GM19193 (cell line): ENCODE data around the gene ASIC4.

ENCODE experiments used
- POLR2A ChIP-seq: IDR thresholded peaks from 4 replicates; pipeline ENCODE4 v1.6.1; 2011; ENCODE audit not compliant: insufficient read depth, insufficient read length; ENCODE audit errors: extremely low read depth

ASIC4 gene

GRCh38 chr2:219563271-219563928, 49.1 kb downstream of the ASIC4 start:
- no peak for TF ChIP-seq POLR2A

GRCh38 chr2:219565130-219566080, 51.1 kb downstream of the ASIC4 start:
- TF ChIP-seq POLR2A: no peak

GRCh38 chr2:219566640-219567039, 52.4 kb downstream of the ASIC4 start:
- no peak for TF ChIP-seq POLR2A

GRCh38 chr2:219567131-219567530, 52.8 kb downstream of the ASIC4 start:
- no peak for TF ChIP-seq POLR2A

GRCh38 chr2:219567791-219568361, 53.6 kb downstream of the ASIC4 start:
- TF ChIP-seq POLR2A: no peak

- no peak for TF ChIP-seq POLR2A
These were observed 54.8 kb downstream of the ASIC4 start for GRCh38 chr2:219569041-219569440.

- TF ChIP-seq POLR2A: no peak
These were observed 55.4 kb downstream of the ASIC4 start for GRCh38 chr2:219569635-219570034.

- TF ChIP-seq POLR2A: no peak
These were observed 56.1 kb downstream of the ASIC4 start for GRCh38 chr2:219570194-219570923.

GRCh38 chr2:219570924-219571310, 56.6 kb downstream of the ASIC4 start:
- no peak for TF ChIP-seq POLR2A

GRCh38 chr2:219571311-219572236, 57.3 kb downstream of the ASIC4 start, which contains the start of gene OBSL1:
TSS of gene OBSL1 (minus strand) at chr2:219571539. CDS start at chr2:219571232, 307 bp downstream.
- no peak for TF ChIP-seq POLR2A

- no peak for TF ChIP-seq POLR2A
These were observed 58.1 kb downstream of the ASIC4 start, which contains the start of gene INHA for GRCh38 chr2:219572237-219573001. TSS of gene INHA (plus strand) at chr2:219572310. CDS start at chr2:219572375, 65 bp downstream.

- TF ChIP-seq POLR2A: no peak
These were observed 58.9 kb downstream of the ASIC4 start for GRCh38 chr2:219573166-219573565.
